Esophagus squamous epithelium (tissue), 4 donors: ENCODE measurements around the gene ZSWIM4.

Experiments
- CTCF ChIP-seq, 6 experiments: fragments of 450-650 bp in 4 of 6; fragments of 200-600 bp in 2 of 6; sonication (generic) in 2 of 6; IDR thresholded peaks; one replicate each; pipeline ENCODE4 v1.5.1; 2016 to 2019; ENCODE audit warnings: antibody characterized with exemption in 6 of 6, mild to moderate bottlenecking in 4 of 6, moderate library complexity in 4 of 6
- POLR2A ChIP-seq, 4 donors: fragments of 450-650 bp; IDR thresholded peaks; one replicate each; pipeline ENCODE4 v1.6.1; 2017; ENCODE audit warnings: antibody characterized with exemption in 4 of 4, mild to moderate bottlenecking in 4 of 4, moderate library complexity in 3 of 4

GRCh38 chr19:13830114-13830740, 35.0 kb downstream of the ZSWIM4 start:
- TF ChIP-seq POLR2A (IDR thresholded peaks at IDR 0.05) (no peak), CTCF (IDR thresholded peaks at IDR 0.05) (no peak)
